NCI-H2029 (cell line): ENCODE measurements around the gene FOXRED1.

ENCODE experiments used
- DNase-seq: peaks from one replicate; lab custom pipeline; 2025; lab: John Stamatoyannopoulos, UW

Gene FOXRED1

GRCh38 chr11:126311401-126312291 lies 42.7 kb downstream of the FOXRED1 start:
- DNase-seq, result no peak

DNA sequence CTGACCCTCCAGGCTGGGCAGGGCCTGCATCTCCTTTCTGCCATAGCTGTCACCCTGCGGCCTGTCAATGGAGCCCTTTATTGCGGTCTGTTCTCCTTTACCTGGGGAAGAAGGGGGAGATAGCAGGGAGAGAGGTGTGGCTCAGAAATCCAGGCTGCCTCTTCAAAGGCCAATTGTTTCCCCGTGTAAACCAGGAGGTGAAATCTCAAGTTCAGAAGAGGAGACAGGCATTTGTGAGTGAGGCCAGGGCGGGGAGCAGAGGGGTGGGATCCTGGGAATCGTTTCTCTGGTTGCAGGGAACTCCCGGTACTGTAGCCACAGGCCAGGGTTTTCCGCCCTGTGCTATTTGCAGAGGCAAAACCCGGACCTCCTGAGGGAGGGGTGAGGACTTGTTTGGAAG lies 44.0 kb downstream of the FOXRED1 start:
- no peak for DNase-seq

- no peak for DNase-seq
These were observed 44.9 kb downstream of the FOXRED1 start for GRCh38 chr11:126313826-126314225.

DNA sequence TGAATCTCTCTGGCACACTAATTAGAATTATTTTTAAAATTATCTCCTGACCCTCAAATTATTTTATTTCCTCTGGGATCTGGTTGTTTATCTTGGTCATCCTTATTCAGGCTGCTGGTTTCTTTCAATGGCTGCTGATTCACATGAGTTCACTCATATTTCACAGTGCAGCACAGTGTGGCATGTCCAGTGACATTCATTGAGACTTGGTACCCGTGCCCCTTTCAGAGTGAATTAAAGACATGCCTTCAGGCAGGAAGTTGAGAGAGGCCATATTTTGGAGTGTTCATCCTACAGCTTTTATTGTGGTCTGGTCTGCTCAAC lies 48.4 kb downstream of the FOXRED1 start:
- no peak for DNase-seq

DNA sequence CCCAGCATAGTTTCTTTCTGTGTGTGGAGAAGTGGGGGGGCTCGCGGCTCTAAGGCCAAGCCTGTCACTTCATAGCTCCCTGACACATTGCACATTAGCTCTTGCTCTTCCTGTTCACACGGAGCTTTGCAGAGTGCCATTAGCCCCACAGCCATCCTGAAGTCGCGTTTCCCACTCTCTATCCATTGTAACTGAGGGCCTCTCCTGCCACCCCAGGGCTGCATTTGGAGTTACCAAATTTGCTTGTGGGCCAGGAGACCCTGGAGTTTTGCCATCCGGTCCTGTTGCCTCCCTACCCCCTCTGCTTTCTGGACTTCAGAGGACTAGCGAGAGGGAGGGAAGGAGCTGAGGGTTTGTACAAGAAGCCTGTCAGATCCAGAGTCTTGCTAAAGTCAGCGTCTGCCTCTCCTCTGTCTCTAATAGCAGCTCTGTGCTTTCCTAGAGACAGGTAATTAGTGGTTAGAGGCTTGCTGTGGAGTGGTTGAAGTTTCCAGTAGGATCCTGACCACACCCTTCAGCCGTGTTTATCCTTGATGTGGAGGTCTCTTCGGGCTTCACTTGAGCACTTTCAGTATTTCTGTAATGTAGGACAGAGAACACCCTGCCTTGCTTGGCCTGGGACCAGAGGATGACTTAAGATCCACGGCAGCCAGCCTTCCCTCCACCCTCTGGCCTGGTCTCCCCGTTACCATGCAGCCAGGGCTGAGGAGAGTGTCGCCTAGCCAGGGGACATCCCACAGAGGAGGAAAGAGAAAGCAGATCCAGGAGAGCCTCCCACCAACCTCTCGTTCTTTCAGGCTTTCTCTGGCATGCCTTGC lies 49.0 kb downstream of the FOXRED1 start:
- no peak for DNase-seq

DNA sequence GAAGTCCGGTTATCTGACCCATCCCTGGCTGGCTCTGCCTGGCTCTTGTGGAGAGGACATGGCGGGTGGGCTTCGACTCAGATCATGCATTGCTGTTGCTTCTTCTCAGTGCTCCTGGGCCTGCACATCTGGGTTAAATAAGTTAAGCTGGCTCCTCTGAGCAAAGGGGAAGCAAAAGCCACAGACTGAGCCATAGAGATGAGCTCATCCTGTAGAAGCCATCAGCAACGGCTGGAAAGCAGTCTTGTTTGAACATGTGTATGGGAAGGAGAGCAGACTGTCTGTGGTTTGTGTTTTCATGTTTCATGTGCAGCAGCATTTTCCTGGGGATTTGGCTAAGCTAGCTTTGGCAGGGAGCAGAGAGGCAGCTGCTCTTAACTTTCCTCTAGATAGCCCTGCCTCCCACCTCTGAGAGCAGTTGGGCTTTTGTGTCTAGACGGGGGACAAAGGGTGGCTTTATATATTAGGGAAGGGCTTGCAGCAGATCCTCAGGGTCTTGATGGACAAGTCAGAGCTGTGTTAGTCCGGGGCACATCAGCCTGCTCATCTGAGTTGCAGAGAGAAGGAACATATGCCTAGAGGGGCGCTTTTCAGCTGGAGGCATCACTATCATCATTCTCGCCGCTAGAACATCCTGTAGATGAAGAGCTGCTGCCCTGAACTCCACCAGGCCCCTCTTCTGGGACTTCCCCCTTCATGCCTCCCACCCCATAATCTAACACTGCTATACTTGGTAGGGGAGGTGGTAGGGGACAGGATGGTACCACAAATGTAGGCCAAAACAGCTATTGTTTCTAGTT lies 49.8 kb downstream of the FOXRED1 start:
- no peak for DNase-seq

GRCh38 chr11:126319374-126319740 lies 50.4 kb downstream of the FOXRED1 start:
- DNase-seq, result no peak

- DNase-seq, result no peak
These were observed 54.0 kb downstream of the FOXRED1 start for GRCh38 chr11:126322996-126323395.

DNA sequence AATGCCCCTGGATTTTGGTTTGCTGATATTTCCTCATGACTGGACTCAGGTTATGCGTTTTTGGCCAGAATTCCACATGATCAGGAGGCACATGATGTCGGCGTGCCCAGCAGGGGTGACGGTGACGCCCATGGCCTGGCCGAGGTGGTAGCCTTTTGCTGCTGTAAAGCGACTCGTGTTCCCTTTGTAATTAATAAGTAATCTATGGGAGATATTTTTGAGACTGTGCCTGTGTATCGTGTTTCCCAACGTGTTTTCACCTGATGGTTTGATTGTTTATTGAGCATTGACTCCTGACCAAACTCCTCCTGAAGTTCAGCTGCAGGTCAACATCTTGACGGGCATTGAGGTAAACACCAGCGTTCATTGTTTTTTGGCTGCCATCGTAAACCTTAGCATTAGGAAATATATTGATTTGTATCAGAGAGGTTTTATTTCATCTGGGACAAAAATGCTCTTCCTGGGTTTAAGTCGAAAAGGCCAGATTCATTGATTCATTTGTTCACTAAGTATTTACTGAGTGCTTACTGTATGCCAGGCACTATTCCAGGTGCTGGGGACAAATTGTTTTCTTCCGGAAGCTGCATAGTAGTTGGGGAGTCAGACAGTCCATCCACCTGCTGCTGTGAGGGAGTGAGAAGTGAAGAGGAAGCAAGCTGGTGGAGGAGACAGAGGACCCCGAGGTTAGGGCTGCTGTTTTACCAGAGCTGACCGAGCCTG lies 58.5 kb downstream of the FOXRED1 start:
- DNase-seq, result no peak
